ENCODE measurements around the gene PDGFC. TPM values are rescaled to one million over a fixed set of nuclear protein-coding genes. Genes with fewer than 3 reads are reported as not detected.
A peak's percentile ranks its signal among the peaks of the same experiment; 100 is the strongest.

PDGFC gene
- total RNA-seq, 1 donor from 2014 or later, result 70.9 TPM

DNA sequence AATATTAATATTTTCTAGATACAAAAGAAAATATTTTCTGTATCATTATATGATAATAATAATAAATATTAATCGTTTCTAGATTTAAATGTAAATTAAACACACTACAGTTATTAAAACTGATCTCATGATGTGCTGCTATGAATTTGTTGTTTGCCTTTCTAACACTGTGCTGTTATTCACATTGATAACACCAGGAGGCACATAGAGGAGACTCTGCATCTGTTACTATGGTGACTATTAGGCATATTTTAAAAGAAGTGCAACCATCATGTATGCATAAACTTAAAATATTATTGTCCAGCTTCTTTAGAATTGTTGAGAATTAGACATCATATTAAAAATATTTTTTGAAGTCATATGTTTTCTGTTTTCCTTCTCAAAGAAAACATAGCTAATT, 11.8 kb upstream of the PDGFC start:
- H3K9me3 Mint-ChIP-seq (ENCODE audit: low read depth), result peaks cover 13% of the 10 kb centered on the region
- no peak for DNase-seq (ENCODE audit: low spot score)
- TF ChIP-seq, protein P1, sequence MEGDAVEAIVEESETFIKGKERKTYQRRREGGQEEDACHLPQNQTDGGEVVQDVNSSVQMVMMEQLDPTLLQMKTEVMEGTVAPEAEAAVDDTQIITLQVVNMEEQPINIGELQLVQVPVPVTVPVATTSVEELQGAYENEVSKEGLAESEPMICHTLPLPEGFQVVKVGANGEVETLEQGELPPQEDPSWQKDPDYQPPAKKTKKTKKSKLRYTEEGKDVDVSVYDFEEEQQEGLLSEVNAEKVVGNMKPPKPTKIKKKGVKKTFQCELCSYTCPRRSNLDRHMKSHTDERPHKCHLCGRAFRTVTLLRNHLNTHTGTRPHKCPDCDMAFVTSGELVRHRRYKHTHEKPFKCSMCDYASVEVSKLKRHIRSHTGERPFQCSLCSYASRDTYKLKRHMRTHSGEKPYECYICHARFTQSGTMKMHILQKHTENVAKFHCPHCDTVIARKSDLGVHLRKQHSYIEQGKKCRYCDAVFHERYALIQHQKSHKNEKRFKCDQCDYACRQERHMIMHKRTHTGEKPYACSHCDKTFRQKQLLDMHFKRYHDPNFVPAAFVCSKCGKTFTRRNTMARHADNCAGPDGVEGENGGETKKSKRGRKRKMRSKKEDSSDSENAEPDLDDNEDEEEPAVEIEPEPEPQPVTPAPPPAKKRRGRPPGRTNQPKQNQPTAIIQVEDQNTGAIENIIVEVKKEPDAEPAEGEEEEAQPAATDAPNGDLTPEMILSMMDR (IDR thresholded peaks at IDR 0.05), result peak; percentile 76
- H3K4me1 Mint-ChIP-seq (ENCODE audit: low read depth), result peaks cover 3% of the 10 kb centered on the region
- H3K27me3 Mint-ChIP-seq (ENCODE audit: low read depth), result no peaks in the 10 kb centered on the region
- peaks cover 2% of the 10 kb centered on the region for H3K36me3 Mint-ChIP-seq (ENCODE audit: low read depth)
- no peak overlapping the region for H3K4me3 Mint-ChIP-seq (ENCODE audit: unreplicated experiment)
- H3K27ac Mint-ChIP-seq (ENCODE audit: unreplicated experiment), result no peak overlapping the region

DNA sequence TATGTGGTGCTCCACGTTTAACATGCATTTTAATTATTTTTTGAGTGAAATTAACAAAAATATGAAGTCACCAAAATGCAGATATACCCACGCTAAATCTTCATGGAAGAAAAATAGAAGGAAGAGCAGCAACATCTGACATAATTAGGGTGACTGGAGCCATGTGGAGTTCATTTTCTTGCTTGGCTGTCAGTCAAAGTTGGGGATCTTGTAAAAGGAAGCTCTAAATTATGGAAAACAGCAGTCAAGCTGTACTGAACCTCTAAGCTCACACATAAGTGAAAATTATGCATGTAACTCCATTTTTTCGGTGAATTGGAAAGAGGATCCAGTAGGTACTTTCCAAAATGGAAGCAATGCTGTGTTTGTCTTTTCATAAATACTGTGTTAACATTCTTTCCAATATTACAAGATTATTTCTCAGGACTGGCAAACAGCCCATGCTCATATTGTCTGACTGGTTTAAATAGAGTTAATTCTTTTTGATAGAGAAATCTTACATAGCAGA, 9.7 kb upstream of the PDGFC start:
- Mint-ChIP-seq H3K36me3 (ENCODE audit: low read depth) (no peaks in the 10 kb centered on the region), H3K27ac (ENCODE audit: unreplicated experiment) (no peak overlapping the region), H3K9me3 (ENCODE audit: low read depth) (peaks cover 3% of the 10 kb centered on the region), H3K4me1 (ENCODE audit: low read depth) (peaks cover 18% of the 10 kb centered on the region), H3K27me3 (ENCODE audit: low read depth) (no peaks in the 10 kb centered on the region), H3K4me3 (ENCODE audit: unreplicated experiment) (no peak overlapping the region)
- no peak for DNase-seq (ENCODE audit: low spot score)
- TF ChIP-seq, protein P1 (IDR thresholded peaks at IDR 0.05), result no peak

DNA sequence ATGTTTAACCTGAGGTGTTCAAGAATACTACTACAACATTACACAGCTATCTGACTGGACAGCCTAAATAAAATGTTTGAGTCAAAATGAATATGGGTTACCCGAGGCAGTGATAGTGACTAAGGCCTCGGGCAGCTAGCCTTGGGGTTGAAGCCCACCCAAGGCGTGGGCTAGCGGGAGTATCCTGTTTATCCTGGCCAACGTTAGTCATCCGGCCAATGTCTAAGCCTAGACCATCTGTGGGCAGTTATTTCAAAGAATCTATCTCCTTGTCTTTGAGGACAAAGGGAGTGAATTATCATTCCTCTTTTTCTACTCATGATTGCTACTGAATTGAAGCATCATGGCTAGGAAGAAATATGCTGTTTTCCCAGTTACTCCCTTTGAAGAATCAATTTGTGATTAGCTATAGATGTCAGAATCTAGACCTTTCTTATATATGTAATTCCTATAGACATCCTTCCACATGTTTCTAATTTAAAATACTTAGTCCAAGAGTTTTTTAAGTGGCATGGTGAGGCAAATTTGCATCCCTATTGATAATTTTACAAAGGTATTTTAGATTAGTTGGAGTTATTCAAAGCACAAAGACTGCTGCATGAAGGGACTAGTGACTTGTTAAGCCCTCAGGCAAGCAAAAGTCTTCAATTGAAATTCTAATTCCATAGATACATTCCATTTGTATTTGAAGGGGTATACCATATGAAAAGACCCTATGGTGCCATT, 6.0 kb upstream of the PDGFC start:
- no peaks in the 10 kb centered on the region for H3K9me3 Mint-ChIP-seq (ENCODE audit: low read depth)
- TF ChIP-seq, protein P1 (IDR thresholded peaks at IDR 0.05), result no peak
- DNase-seq (ENCODE audit: low spot score), result no peak
- peaks cover 54% of the 10 kb centered on the region for H3K4me1 Mint-ChIP-seq (ENCODE audit: low read depth)
- peak overlapping the region; percentile 42 for H3K27ac Mint-ChIP-seq (ENCODE audit: unreplicated experiment)
- no peaks in the 10 kb centered on the region for H3K36me3 Mint-ChIP-seq (ENCODE audit: low read depth)
- no peak overlapping the region for H3K4me3 Mint-ChIP-seq (ENCODE audit: unreplicated experiment)
- no peaks in the 10 kb centered on the region for H3K27me3 Mint-ChIP-seq (ENCODE audit: low read depth)

DNA sequence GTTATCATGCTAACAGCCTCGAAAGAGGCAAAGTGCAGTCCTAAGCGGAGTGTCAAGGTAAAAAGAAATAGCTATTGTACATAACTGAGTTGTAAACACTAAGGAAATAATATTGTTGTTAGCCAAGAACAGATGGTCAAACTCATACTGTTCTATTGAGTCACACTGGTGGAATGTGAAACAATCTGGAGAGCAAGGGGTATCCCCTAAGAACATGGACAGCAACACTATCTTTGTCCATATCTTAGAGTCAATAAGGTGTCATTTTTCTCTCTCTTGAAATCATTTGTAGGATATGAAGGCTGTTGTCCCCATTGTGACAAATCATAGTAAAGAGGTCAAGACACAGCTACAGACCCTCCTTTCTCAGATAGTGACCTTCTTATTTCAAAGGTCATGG, 4.5 kb upstream of the PDGFC start:
- Mint-ChIP-seq H3K36me3 (ENCODE audit: low read depth) (no peaks in the 10 kb centered on the region), H3K27ac (ENCODE audit: unreplicated experiment) (peak overlapping the region; percentile 13), H3K4me3 (ENCODE audit: unreplicated experiment) (no peak overlapping the region), H3K27me3 (ENCODE audit: low read depth) (no peaks in the 10 kb centered on the region), H3K4me1 (ENCODE audit: low read depth) (peaks cover 60% of the 10 kb centered on the region), H3K9me3 (ENCODE audit: low read depth) (no peaks in the 10 kb centered on the region)
- no peak for DNase-seq (ENCODE audit: low spot score)
- TF ChIP-seq, protein P1 (IDR thresholded peaks at IDR 0.05), result no peak

DNA sequence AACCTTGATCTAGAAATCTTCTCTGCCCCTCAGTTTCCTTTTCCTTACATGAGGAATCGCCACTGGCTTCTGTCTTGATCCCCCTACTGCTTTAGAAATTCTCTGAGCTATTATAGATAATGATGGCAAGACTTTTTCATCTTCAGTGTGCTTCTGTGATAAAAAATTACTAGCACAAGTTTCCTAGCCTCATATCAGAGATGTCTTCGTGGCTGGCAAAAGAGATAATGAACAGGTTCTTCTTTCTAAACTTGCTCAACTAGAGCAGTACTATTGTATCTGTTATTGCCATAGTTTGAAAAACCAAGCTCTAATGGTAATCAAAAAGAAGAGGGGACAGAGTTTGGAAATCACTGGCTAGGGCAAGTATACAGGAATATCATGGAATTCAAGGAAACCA, 4.1 kb upstream of the PDGFC start:
- TF ChIP-seq, protein P1 (IDR thresholded peaks at IDR 0.05), result no peak
- Mint-ChIP-seq H3K9me3 (ENCODE audit: low read depth) (no peaks in the 10 kb centered on the region), H3K27ac (ENCODE audit: unreplicated experiment) (no peak overlapping the region), H3K4me3 (ENCODE audit: unreplicated experiment) (no peak overlapping the region), H3K27me3 (ENCODE audit: low read depth) (no peaks in the 10 kb centered on the region), H3K4me1 (ENCODE audit: low read depth) (peaks cover 60% of the 10 kb centered on the region), H3K36me3 (ENCODE audit: low read depth) (no peaks in the 10 kb centered on the region)
- no peak for DNase-seq (ENCODE audit: low spot score)
